Testis (tissue), 2 donors: ENCODE measurements around the gene MRPL4.

Experiments used
- CTCF ChIP-seq, 3 experiments: fragments of 450-650 bp in 2 of 3; fragments of 200-600 bp in 1 of 3; sonication (generic) in 1 of 3; IDR thresholded peaks; one replicate each; pipeline ENCODE4 v1.5.1; 2016 to 2019; ENCODE audit warnings: antibody characterized with exemption in 3 of 3, mild to moderate bottlenecking in 2 of 3, moderate library complexity in 1 of 3
- POLR2A ChIP-seq: fragments of 450-650 bp; IDR thresholded peaks from one replicate; pipeline ENCODE4 v1.6.1; 2017; ENCODE audit warnings: antibody characterized with exemption, mild to moderate bottlenecking, moderate library complexity

GRCh38 chr19:10219678-10220077 is 32.3 kb upstream of the MRPL4 start:
- TF ChIP-seq CTCF (IDR thresholded peaks at IDR 0.05) = no peak
- no peak for TF ChIP-seq POLR2A
